HEK293 (cell line): ENCODE data around the gene ATP2A2.

ENCODE experiments used
- CTCF ChIA-PET: fragments of 350-600 bp; formaldehyde crosslinking; extraction: SDS; loops from one replicate; lab custom pipeline; 2021; ENCODE audit warnings: antibody characterized with exemption; lab: Yijun Ruan, JAX
- POLR2A ChIA-PET: fragments of 300-600 bp; formaldehyde crosslinking; extraction: SDS; loops from one replicate; lab custom pipeline; 2020; ENCODE audit warnings: antibody characterized with exemption, inconsistent platforms; lab: Yijun Ruan, JAX
- H3K27ac ChIP-seq: fragments of 200-500 bp; sonication (Bioruptor generic); 2 replicates; pipeline ENCODE4 v1.5.1; 2014; ENCODE audit warnings: low read depth, low read length, control low read depth, inconsistent platforms; ENCODE audit errors: extremely low read depth
- H3K36me3 ChIP-seq, 2 experiments: fragments of 200-500 bp in 1 of 2; sonication (Bioruptor generic) in 1 of 2; 1 replicate in 1 of 2; 2 replicates in 1 of 2; pipeline ENCODE4 v1.5.1; 2014 to 2017; ENCODE audit warnings: inconsistent platforms in 2 of 2, low read length in 2 of 2; ENCODE audit not compliant: control insufficient read depth in 2 of 2, insufficient read depth in 1 of 2
- H3K4me1 ChIP-seq: fragments of 200-500 bp; sonication (Bioruptor generic); 2 replicates; pipeline ENCODE4 v1.5.1; 2014; ENCODE audit warnings: mild to moderate bottlenecking, low read length, inconsistent platforms; ENCODE audit not compliant: control insufficient read depth, insufficient read depth
- H3K4me3 ChIP-seq: 2 replicates; pipeline ENCODE4 v1.5.1; 2011; ENCODE audit warnings: low read depth, mild to moderate bottlenecking, control low read depth, low read length, moderate library complexity
- H3K9me3 ChIP-seq: fragments of 200-500 bp; sonication (Bioruptor generic); 2 replicates; pipeline ENCODE4 v1.5.1; 2014; ENCODE audit warnings: low read depth, low read length, inconsistent platforms; ENCODE audit not compliant: control insufficient read depth, insufficient read depth
- AEBP2 ChIP-seq: fragments of 450-650 bp; formaldehyde crosslinking; IDR thresholded peaks from 2 replicates; pipeline ENCODE4 v1.5.1; 2016; ENCODE audit warnings: missing biosample characterization, missing genetic modification characterization, borderline replicate concordance
- HOXA7 ChIP-seq: sonication (generic); formaldehyde crosslinking; IDR thresholded peaks from 2 replicates; pipeline ENCODE4 v1.8.1; 2022; ENCODE audit warnings: missing genetic modification reagents, borderline replicate concordance
- KLF1 ChIP-seq: fragments of 450-650 bp; formaldehyde crosslinking; IDR thresholded peaks from 2 replicates; pipeline ENCODE4 v1.5.1; 2016; ENCODE audit warnings: missing biosample characterization, missing genetic modification characterization
- MEIS1 ChIP-seq: sonication (generic); formaldehyde crosslinking; IDR thresholded peaks from 2 replicates; pipeline ENCODE4 v1.8.1; 2022; ENCODE audit warnings: missing genetic modification reagents, mild to moderate bottlenecking, borderline replicate concordance
- PRDM1 ChIP-seq: fragments of 450-650 bp; formaldehyde crosslinking; IDR thresholded peaks from 2 replicates; pipeline ENCODE4; 2016; ENCODE audit warnings: missing biosample characterization, missing genetic modification characterization
- REST ChIP-seq: fragments of 450-650 bp; formaldehyde crosslinking; IDR thresholded peaks from 2 replicates; pipeline ENCODE4 v1.5.1; 2016; ENCODE audit warnings: missing biosample characterization, missing genetic modification characterization
- SALL2 ChIP-seq: fragments of 450-650 bp; formaldehyde crosslinking; IDR thresholded peaks from 2 replicates; pipeline ENCODE4 v1.5.0; 2017; ENCODE audit warnings: missing biosample characterization, mild to moderate bottlenecking, missing genetic modification characterization, borderline replicate concordance
- SCRT2 ChIP-seq: fragments of 450-650 bp; formaldehyde crosslinking; IDR thresholded peaks from 2 replicates; pipeline ENCODE4 v1.5.1; 2016; ENCODE audit warnings: missing biosample characterization, missing genetic modification characterization
- ZBTB48 ChIP-seq: fragments of 450-650 bp; formaldehyde crosslinking; IDR thresholded peaks from 2 replicates; pipeline ENCODE4 v1.5.1; 2016; ENCODE audit warnings: missing biosample characterization, missing genetic modification characterization
- ZNF19 ChIP-seq: fragments of 450-650 bp; formaldehyde crosslinking; IDR thresholded peaks from 2 replicates; pipeline ENCODE4; 2016; ENCODE audit warnings: missing biosample characterization, missing genetic modification characterization, low read depth
- ZNF221 ChIP-seq: fragments of 450-650 bp; formaldehyde crosslinking; IDR thresholded peaks from 2 replicates; pipeline ENCODE4 v1.5.1; 2017; ENCODE audit warnings: missing biosample characterization, missing genetic modification characterization, borderline replicate concordance
- ZNF266 ChIP-seq: fragments of 450-650 bp; formaldehyde crosslinking; IDR thresholded peaks from 2 replicates; pipeline ENCODE4 v1.5.1; 2016; ENCODE audit warnings: missing biosample characterization, missing genetic modification characterization, low read depth
- ZNF544 ChIP-seq: fragments of 450-650 bp; formaldehyde crosslinking; IDR thresholded peaks from 2 replicates; pipeline ENCODE4 v1.5.0; 2017; ENCODE audit warnings: missing biosample characterization, missing genetic modification characterization
- ZNF558 ChIP-seq: fragments of 450-650 bp; formaldehyde crosslinking; IDR thresholded peaks from 2 replicates; pipeline ENCODE4 v1.5.1; 2016; ENCODE audit warnings: missing biosample characterization, missing genetic modification characterization
- ZSCAN23 ChIP-seq: fragments of 450-650 bp; formaldehyde crosslinking; IDR thresholded peaks from 2 replicates; pipeline ENCODE4 v1.5.1; 2016; ENCODE audit warnings: missing biosample characterization, missing genetic modification characterization
- TF ChIP-seq, protein P1 (sequence below): fragments of 450-650 bp; formaldehyde crosslinking; IDR thresholded peaks from 2 replicates; pipeline ENCODE4 v1.5.0; 2017; ENCODE audit warnings: missing biosample characterization, missing genetic modification characterization, borderline replicate concordance
- TF ChIP-seq, protein P2 (sequence below): fragments of 450-650 bp; formaldehyde crosslinking; IDR thresholded peaks from 2 replicates; pipeline ENCODE4 v1.5.1; 2016; ENCODE audit warnings: missing biosample characterization, missing genetic modification characterization
- TF ChIP-seq, protein P3 (sequence below): fragments of 450-650 bp; formaldehyde crosslinking; IDR thresholded peaks from 2 replicates; pipeline ENCODE4 v1.5.1; 2016; ENCODE audit warnings: missing biosample characterization, missing genetic modification characterization
- TF ChIP-seq, protein P4 (sequence below): fragments of 450-650 bp; IDR thresholded peaks from 2 replicates; pipeline ENCODE4 v1.5.1; 2018; ENCODE audit warnings: missing biosample characterization, mild to moderate bottlenecking, missing genetic modification characterization

The ATP2A2 gene

GRCh38 chr12:110248096-110248447, 33.0 kb upstream of the ATP2A2 start:
- POLR2A ChIA-PET = no interaction called here
- Histone ChIP-seq H3K4me3 (no peak overlapping the region), H3K27ac (no peak overlapping the region)

More at GRCh38 chr12:110248096-110248447, 33.0 kb upstream of the ATP2A2 start:
- Histone ChIP-seq H3K36me3 (no peaks in the 10 kb centered on the region), H3K4me1 (peaks cover 4% of the 10 kb centered on the region), H3K9me3 (no peaks in the 10 kb centered on the region)
- CTCF ChIA-PET = no interaction called here
- TF ChIP-seq ZSCAN23 (no peak), REST (no peak), MEIS1 (CRISPR knock-in tag) (no peak), ZNF221 (tag by site-specific recombination) (no peak), ZNF266 (no peak), ZNF19 (tag by site-specific recombination) (no peak), ZNF544 (no peak), PRDM1 (tag by site-specific recombination) (no peak), ZNF558 (tag by site-specific recombination) (no peak), HOXA7 (CRISPR knock-in tag) (no peak), SALL2 (no peak), KLF1 (no peak), ZBTB48 (tag by site-specific recombination) (no peak), AEBP2 (no peak), SCRT2 (tag by site-specific recombination) (no peak)
- TF ChIP-seq, protein P1, sequence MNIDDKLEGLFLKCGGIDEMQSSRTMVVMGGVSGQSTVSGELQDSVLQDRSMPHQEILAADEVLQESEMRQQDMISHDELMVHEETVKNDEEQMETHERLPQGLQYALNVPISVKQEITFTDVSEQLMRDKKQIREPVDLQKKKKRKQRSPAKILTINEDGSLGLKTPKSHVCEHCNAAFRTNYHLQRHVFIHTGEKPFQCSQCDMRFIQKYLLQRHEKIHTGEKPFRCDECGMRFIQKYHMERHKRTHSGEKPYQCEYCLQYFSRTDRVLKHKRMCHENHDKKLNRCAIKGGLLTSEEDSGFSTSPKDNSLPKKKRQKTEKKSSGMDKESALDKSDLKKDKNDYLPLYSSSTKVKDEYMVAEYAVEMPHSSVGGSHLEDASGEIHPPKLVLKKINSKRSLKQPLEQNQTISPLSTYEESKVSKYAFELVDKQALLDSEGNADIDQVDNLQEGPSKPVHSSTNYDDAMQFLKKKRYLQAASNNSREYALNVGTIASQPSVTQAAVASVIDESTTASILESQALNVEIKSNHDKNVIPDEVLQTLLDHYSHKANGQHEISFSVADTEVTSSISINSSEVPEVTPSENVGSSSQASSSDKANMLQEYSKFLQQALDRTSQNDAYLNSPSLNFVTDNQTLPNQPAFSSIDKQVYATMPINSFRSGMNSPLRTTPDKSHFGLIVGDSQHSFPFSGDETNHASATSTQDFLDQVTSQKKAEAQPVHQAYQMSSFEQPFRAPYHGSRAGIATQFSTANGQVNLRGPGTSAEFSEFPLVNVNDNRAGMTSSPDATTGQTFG = no peak
- TF ChIP-seq, protein P2, sequence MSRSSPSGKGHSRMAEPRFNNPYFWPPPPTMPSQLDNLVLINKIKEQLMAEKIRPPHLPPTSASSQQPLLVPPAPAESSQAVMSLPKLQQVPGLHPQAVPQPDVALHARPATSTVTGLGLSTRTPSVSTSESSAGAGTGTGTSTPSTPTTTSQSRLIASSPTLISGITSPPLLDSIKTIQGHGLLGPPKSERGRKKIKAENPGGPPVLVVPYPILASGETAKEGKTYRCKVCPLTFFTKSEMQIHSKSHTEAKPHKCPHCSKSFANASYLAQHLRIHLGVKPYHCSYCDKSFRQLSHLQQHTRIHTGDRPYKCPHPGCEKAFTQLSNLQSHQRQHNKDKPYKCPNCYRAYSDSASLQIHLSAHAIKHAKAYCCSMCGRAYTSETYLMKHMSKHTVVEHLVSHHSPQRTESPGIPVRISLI (tag by site-specific recombination) = no peak
- TF ChIP-seq, protein P3, sequence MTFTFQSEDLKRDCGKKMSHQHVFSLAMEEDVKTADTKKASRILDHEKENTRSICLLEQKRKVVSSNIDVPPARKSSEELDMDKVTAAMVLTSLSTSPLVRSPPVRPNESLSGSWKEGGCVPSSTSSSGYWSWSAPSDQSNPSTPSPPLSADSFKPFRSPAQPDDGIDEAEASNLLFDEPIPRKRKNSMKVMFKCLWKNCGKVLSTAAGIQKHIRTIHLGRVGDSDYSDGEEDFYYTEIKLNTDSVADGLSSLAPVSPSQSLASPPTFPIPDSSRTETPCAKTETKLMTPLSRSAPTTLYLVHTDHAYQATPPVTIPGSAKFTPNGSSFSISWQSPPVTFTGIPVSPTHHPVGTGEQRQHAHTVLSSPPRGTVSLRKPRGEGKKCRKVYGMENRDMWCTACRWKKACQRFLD (tag by site-specific recombination) = no peak
- TF ChIP-seq, protein P4, sequence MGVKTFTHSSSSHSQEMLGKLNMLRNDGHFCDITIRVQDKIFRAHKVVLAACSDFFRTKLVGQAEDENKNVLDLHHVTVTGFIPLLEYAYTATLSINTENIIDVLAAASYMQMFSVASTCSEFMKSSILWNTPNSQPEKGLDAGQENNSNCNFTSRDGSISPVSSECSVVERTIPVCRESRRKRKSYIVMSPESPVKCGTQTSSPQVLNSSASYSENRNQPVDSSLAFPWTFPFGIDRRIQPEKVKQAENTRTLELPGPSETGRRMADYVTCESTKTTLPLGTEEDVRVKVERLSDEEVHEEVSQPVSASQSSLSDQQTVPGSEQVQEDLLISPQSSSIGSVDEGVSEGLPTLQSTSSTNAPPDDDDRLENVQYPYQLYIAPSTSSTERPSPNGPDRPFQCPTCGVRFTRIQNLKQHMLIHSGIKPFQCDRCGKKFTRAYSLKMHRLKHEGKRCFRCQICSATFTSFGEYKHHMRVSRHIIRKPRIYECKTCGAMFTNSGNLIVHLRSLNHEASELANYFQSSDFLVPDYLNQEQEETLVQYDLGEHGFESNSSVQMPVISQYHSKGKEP = no peak
